Stimulated activated effector memory CD8-positive, alpha-beta T cell treated with anti-CD3 and anti-CD28 coated beads, Interleukin-12 subunit alpha, Interleukin-12 subunit beta, amount 100 ng/mL, for 72 hours (primary cell): ENCODE data around the gene PRDM11.
A peak's percentile ranks its signal among the peaks of the same experiment; 100 is the strongest.
"Not testable (repeated sequence)": the region's sequence is repeated elsewhere in the genome, so short reads cannot be mapped to it uniquely, and the experiment has no call there.

Experiments
- ATAC-seq: fragments of 150-1000 bp; cut with Tn5 transposase; 2 replicates; pipeline ENCODE4 v1.10.0; 2021
- DNase-seq, 2 donors: peaks; one replicate each; pipeline ENCODE4 v3.0.0; 2021 to 2022; ENCODE audit warnings: low spot score in 2 of 2
- H3K27ac Mint-ChIP-seq: one replicate; pipeline ENCODE4 v1.8.0; 2022; ENCODE audit warnings: mild to moderate bottlenecking, mixed read lengths
- H3K36me3 Mint-ChIP-seq: one replicate; pipeline ENCODE4 v1.8.0; 2022; ENCODE audit warnings: mild to moderate bottlenecking, mixed read lengths
- H3K4me1 Mint-ChIP-seq: one replicate; pipeline ENCODE4 v1.8.0; 2022; ENCODE audit warnings: mixed read lengths
- H3K4me3 Mint-ChIP-seq: one replicate; pipeline ENCODE4 v1.8.0; 2022; ENCODE audit warnings: mild to moderate bottlenecking, mixed read lengths
- H3K9me3 Mint-ChIP-seq: one replicate; pipeline ENCODE4 v1.8.0; 2022; ENCODE audit warnings: mixed read lengths

The PRDM11 gene

GRCh38 chr11:45234306-45235006, 88.0 kb downstream of the PRDM11 start:
- DNase-seq = no peak
- no peak overlapping the region for H3K4me3 Mint-ChIP-seq
- no peaks in the 10 kb centered on the region for H3K36me3 Mint-ChIP-seq
- ATAC-seq = no peak
- no peaks in the 10 kb centered on the region for H3K4me1 Mint-ChIP-seq
- no peaks in the 10 kb centered on the region for H3K9me3 Mint-ChIP-seq
- no peak overlapping the region for H3K27ac Mint-ChIP-seq

GRCh38 chr11:45237711-45238315, 91.4 kb downstream of the PRDM11 start:
- no peak for DNase-seq
- Mint-ChIP-seq H3K4me3 (no peak overlapping the region), H3K4me1 (no peaks in the 10 kb centered on the region)

GRCh38 chr11:45238724-45239123, 92.3 kb downstream of the PRDM11 start:
- Mint-ChIP-seq H3K4me3 (no peak overlapping the region), H3K27ac (no peak overlapping the region), H3K36me3 (no peaks in the 10 kb centered on the region), H3K4me1 (no peaks in the 10 kb centered on the region), H3K9me3 (no peaks in the 10 kb centered on the region)
- DNase-seq = no peak
- no peak for ATAC-seq

More at GRCh38 chr11:45237711-45238315, 91.4 kb downstream of the PRDM11 start:
- Mint-ChIP-seq H3K9me3 (no peaks in the 10 kb centered on the region), H3K27ac (no peak overlapping the region), H3K36me3 (no peaks in the 10 kb centered on the region)
- no peak for ATAC-seq

GRCh38 chr11:45239733-45240132, 93.3 kb downstream of the PRDM11 start:
- Mint-ChIP-seq H3K27ac (no peak overlapping the region), H3K4me1 (no peaks in the 10 kb centered on the region), H3K9me3 (no peaks in the 10 kb centered on the region), H3K36me3 (no peaks in the 10 kb centered on the region), H3K4me3 (no peak overlapping the region)
- DNase-seq (no peak), ATAC-seq (no peak)

- H3K4me3 Mint-ChIP-seq = no peak overlapping the region
- ATAC-seq = no peak
- H3K4me1 Mint-ChIP-seq = no peaks in the 10 kb centered on the region
- DNase-seq = no peak
- no peaks in the 10 kb centered on the region for H3K36me3 Mint-ChIP-seq
- no peaks in the 10 kb centered on the region for H3K9me3 Mint-ChIP-seq
- H3K27ac Mint-ChIP-seq = no peak overlapping the region
These were observed 97.5 kb downstream of the PRDM11 start for GRCh38 chr11:45243967-45244366.

- Mint-ChIP-seq H3K36me3 (no peaks in the 10 kb centered on the region), H3K4me1 (no peaks in the 10 kb centered on the region), H3K27ac (no peak overlapping the region), H3K9me3 (no peaks in the 10 kb centered on the region), H3K4me3 (no peak overlapping the region)
- ATAC-seq (no peak), DNase-seq (no peak)
These were observed 99.0 kb downstream of the PRDM11 start for GRCh38 chr11:45245218-45246045.

GRCh38 chr11:45246241-45246640, 99.8 kb downstream of the PRDM11 start:
- Mint-ChIP-seq H3K27ac (no peak overlapping the region), H3K9me3 (no peaks in the 10 kb centered on the region), H3K36me3 (no peaks in the 10 kb centered on the region), H3K4me1 (no peaks in the 10 kb centered on the region), H3K4me3 (no peak overlapping the region)
- ATAC-seq = no peak
- DNase-seq = no peak

- no peak for ATAC-seq
- Mint-ChIP-seq H3K4me1 (no peaks in the 10 kb centered on the region), H3K27ac (no peak overlapping the region), H3K4me3 (no peak overlapping the region), H3K9me3 (no peaks in the 10 kb centered on the region), H3K36me3 (no peaks in the 10 kb centered on the region)
- no peak for DNase-seq
These were observed 101.0 kb downstream of the PRDM11 start for GRCh38 chr11:45247433-45247832.

- no peak overlapping the region for H3K4me3 Mint-ChIP-seq
- H3K4me1 Mint-ChIP-seq = no peaks in the 10 kb centered on the region
- no peaks in the 10 kb centered on the region for H3K9me3 Mint-ChIP-seq
- ATAC-seq (no peak), DNase-seq (no peak)
- H3K27ac Mint-ChIP-seq = no peak overlapping the region
- H3K36me3 Mint-ChIP-seq = no peaks in the 10 kb centered on the region
These were observed 102.1 kb downstream of the PRDM11 start for GRCh38 chr11:45248501-45249011.

- DNase-seq, H3K27ac Mint-ChIP-seq, H3K36me3 Mint-ChIP-seq, H3K9me3 Mint-ChIP-seq, ATAC-seq, H3K4me3 Mint-ChIP-seq, H3K4me1 Mint-ChIP-seq: not testable (repeated sequence)
These were observed 102.9 kb downstream of the PRDM11 start for GRCh38 chr11:45249372-45249771.

- Mint-ChIP-seq H3K9me3 (no peaks in the 10 kb centered on the region), H3K27ac (no peak overlapping the region), H3K36me3 (no peaks in the 10 kb centered on the region), H3K4me1 (no peaks in the 10 kb centered on the region), H3K4me3 (no peak overlapping the region)
- ATAC-seq = no peak
- DNase-seq = no peak
These were observed 103.7 kb downstream of the PRDM11 start for GRCh38 chr11:45250035-45250718.

- H3K9me3 Mint-ChIP-seq = no peaks in the 10 kb centered on the region
- no peak overlapping the region for H3K4me3 Mint-ChIP-seq
- peak; percentile 27 to 71 for DNase-seq
- no peaks in the 10 kb centered on the region for H3K4me1 Mint-ChIP-seq
- ATAC-seq = peak; percentile 72
- no peaks in the 10 kb centered on the region for H3K36me3 Mint-ChIP-seq
- H3K27ac Mint-ChIP-seq = no peak overlapping the region
These were observed 105.9 kb downstream of the PRDM11 start for GRCh38 chr11:45252134-45252856.

GRCh38 chr11:45252877-45253276, 106.4 kb downstream of the PRDM11 start:
- no peak for DNase-seq
- no peaks in the 10 kb centered on the region for H3K4me1 Mint-ChIP-seq
- ATAC-seq = no peak
- no peak overlapping the region for H3K4me3 Mint-ChIP-seq
- no peaks in the 10 kb centered on the region for H3K9me3 Mint-ChIP-seq
- no peaks in the 10 kb centered on the region for H3K36me3 Mint-ChIP-seq
- H3K27ac Mint-ChIP-seq = no peak overlapping the region

- H3K9me3 Mint-ChIP-seq = no peaks in the 10 kb centered on the region
- no peak overlapping the region for H3K4me3 Mint-ChIP-seq
- no peak overlapping the region for H3K27ac Mint-ChIP-seq
- no peaks in the 10 kb centered on the region for H3K36me3 Mint-ChIP-seq
- no peak for DNase-seq
- ATAC-seq = no peak
- no peaks in the 10 kb centered on the region for H3K4me1 Mint-ChIP-seq
These were observed 107.2 kb downstream of the PRDM11 start for GRCh38 chr11:45253640-45254039.

- Mint-ChIP-seq H3K4me3 (no peak overlapping the region), H3K9me3 (no peaks in the 10 kb centered on the region), H3K36me3 (no peaks in the 10 kb centered on the region), H3K4me1 (no peaks in the 10 kb centered on the region), H3K27ac (no peak overlapping the region)
- DNase-seq (no peak), ATAC-seq (no peak)
These were observed 107.6 kb downstream of the PRDM11 start for GRCh38 chr11:45254070-45254469.
